Fibroblast of lung (primary cell): ENCODE measurements around the gene GPHN.

Experiments
- EZH2 ChIP-seq: IDR thresholded peaks from 2 replicates; pipeline ENCODE4 v1.5.1; 2012; ENCODE audit warnings: low read length, control low read depth, mild to moderate bottlenecking; ENCODE audit errors: missing control alignments
- TF ChIP-seq, protein P1 (sequence below), 2 donors: IDR thresholded peaks in 1 of 2; conservative IDR thresholded peaks in 1 of 2; 1 replicate in 1 of 2; 2 replicates in 1 of 2; pipeline ENCODE4 v1.5.1; 2011 to 2012; ENCODE audit warnings: low read length in 2 of 2, control low read depth in 1 of 2, inconsistent platforms in 1 of 2, low read depth in 1 of 2, mild to moderate bottlenecking in 1 of 2

DNA sequence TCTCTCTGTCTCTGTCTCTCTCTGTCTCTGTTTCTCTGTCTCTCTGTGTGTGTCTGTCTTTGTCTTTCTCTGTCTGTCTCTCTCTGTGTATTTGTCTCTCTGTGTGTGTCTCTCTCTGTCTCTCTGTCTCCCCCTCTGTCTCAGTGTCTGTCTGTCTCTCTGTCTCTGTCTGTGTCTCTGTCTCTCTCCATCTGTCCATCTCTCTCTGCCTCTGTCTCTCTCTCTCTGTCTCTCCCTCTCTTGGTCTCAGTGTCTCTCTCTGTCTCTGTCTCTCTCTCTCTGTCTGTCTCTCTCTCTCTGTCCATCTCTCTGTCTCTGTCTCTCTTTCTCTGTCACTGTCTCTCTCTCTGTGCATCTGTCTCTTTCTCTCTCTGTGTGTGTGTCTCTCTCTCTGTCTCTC is 537.5 kb downstream of the GPHN start:
- TF ChIP-seq, protein P1, sequence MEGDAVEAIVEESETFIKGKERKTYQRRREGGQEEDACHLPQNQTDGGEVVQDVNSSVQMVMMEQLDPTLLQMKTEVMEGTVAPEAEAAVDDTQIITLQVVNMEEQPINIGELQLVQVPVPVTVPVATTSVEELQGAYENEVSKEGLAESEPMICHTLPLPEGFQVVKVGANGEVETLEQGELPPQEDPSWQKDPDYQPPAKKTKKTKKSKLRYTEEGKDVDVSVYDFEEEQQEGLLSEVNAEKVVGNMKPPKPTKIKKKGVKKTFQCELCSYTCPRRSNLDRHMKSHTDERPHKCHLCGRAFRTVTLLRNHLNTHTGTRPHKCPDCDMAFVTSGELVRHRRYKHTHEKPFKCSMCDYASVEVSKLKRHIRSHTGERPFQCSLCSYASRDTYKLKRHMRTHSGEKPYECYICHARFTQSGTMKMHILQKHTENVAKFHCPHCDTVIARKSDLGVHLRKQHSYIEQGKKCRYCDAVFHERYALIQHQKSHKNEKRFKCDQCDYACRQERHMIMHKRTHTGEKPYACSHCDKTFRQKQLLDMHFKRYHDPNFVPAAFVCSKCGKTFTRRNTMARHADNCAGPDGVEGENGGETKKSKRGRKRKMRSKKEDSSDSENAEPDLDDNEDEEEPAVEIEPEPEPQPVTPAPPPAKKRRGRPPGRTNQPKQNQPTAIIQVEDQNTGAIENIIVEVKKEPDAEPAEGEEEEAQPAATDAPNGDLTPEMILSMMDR (conservative IDR thresholded peaks at IDR 0.05 in 1 of 2, IDR thresholded peaks at IDR 0.05 in 1 of 2; ENCODE audit: low read depth in 1 of 2, low read length in 2 of 2): no peak
- TF ChIP-seq EZH2: no peak
